HL-60/S4 treated with phorbol 12-myristate 13-acetate at 8.2 ng/mL for 4 days and 3 days (cell line): ENCODE measurements around the gene NKX6-2.

ENCODE experiments used
- in situ Hi-C: fragments of 300-500 bp; cut with MboI; formaldehyde crosslinking; loops from 2 replicates; pipeline ENCODE4 v1.15.0; 2022; ENCODE audit warnings: low sequenced_read_pairs

The NKX6-2 gene

GRCh38 chr10:132762267-132762666, 23.7 kb downstream of the NKX6-2 start:
- in situ Hi-C loops, result no loop called here

DNA sequence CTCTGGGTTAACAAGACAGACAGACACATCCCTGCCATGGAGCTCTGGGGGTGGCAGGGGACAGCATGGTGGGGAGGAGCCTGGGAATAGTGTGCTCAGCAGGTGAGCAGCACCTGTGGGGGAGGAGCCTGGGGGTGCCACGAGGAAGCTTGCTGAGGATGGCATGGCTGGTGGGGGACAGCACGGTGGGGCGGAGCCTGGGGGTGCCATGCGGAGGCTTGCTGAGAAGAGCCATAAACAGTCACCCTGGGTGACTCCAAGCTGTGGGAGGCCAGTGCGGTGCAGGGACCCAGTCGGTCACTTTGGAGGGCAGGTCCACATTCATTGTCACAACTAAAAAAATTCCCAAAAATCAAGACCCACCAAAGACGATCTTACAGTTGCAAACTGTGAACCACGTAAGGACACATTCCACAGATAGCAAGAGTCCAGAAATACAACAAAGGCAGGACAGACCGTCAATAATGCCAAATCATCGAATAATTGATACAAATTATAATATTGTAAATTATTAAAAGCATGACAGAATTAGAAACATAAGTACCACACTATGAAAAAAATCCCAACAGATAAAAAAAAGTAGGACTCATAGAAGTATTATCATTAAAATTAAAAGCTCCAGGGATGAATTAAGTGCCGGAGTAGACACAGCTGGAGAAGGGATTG, 24.4 kb downstream of the NKX6-2 start:
- in situ Hi-C loops, result no loop called here

GRCh38 chr10:132758865-132759264, 27.1 kb downstream of the NKX6-2 start:
- in situ Hi-C loops, result no loop called here

- in situ Hi-C loops, result no loop called here
These were observed 28.8 kb downstream of the NKX6-2 start for GRCh38 chr10:132757171-132757570.

DNA sequence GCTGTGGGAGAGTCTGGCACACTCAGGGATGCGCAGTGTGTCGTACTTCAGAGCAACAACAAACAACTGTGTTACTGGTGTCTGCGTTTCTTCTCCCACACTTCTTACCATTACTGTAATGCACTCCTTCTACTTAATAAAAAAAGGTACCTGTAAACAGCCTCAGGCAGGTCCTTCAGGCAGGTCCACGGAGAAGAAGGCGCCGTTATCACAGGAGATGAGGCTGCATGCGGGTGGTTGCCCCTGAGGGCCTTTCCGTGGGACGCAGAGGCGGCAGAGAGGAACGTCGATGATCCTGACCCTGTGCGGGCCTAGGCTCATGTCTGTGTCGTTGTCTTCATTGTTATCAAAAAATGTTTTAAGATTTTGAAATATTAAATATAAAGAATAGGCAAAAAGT, 29.4 kb downstream of the NKX6-2 start:
- in situ Hi-C loops, result no loop called here

GRCh38 chr10:132755166-132755711, 30.7 kb downstream of the NKX6-2 start:
- in situ Hi-C loops, result no loop called here

DNA sequence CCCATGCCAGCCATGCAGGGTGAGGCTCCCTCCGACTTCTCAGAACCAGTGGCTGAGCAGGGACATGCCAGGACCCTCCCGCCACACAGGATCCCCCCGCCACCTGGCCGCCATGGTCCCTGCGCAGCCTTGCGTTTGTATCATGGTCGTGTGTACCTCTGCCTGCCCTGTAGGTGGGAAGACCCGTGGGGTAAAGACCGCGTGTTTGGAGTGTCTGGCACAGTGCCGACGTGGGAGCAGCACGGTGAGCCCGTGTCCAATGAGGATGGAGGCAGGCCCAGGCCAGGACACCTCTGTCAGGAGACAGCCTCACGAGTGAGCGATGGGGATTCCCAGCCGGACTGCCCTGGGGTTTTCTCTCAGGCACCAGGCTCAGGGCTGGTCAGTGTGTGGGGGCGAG, 31.9 kb downstream of the NKX6-2 start:
- in situ Hi-C loops, result no loop called here

- in situ Hi-C loops, result no loop called here
These were observed 32.4 kb downstream of the NKX6-2 start for GRCh38 chr10:132753596-132753995.

DNA sequence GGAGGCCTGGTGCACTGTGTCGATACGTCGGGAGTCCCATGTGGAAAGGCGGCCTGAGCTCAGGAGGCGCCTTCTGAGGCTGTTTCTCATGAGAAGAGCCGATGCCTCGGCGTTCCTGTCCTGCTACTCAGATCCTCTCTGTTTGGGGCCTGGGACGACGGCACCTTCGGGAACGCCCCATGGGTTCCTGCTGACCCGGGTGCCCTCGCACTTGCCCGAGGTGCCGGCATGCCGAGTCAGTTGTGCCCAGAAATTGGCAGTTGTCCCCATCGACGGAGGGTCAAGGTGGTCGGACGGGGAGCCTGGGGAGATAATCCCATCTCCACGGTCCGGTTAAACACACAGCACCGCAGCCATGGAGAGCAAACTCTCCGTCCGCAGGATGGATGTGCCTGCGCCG, 33.0 kb downstream of the NKX6-2 start:
- in situ Hi-C loops, result no loop called here

DNA sequence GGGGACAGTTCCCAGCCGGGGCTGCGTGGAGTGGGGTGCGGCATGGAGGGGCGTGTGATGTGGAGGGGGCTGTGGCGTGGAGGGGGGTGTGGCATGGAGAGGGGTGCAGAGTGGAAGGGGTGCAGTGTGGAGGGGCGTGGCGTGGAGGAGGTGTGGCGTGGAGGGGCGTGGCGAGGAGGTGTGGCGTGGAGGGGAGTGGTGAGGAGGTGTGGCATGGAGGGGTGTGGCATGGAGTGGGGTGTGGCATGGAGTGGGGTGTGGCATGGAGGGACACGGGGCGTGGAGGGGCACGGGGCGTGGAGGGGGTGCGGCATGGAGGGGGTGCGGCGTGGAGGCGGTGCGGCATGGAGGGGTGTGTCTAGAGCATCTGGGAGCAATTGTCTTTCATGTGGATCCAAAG, 33.6 kb downstream of the NKX6-2 start:
- in situ Hi-C loops, result no loop called here

DNA sequence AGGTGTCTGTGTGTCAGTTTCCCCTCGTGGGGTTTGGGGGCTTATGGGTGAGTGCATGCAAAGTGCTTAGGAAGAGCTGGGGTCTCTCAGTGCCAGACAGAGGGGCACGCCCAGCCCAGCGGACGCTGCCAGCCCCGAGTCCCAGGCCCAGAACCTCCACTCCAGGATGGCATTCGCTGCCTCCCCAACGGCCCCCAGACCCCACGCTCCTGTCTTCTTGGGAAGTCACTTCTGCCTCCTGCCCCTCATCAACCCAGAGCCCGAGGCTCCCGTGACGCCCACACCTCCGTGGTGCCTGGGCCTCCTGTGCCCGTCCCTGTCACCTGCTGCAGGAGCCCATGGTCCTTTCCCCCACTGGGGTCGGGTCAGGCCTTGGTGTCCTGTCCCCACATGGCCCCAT, 35.0 kb downstream of the NKX6-2 start:
- in situ Hi-C loops, result no loop called here

DNA sequence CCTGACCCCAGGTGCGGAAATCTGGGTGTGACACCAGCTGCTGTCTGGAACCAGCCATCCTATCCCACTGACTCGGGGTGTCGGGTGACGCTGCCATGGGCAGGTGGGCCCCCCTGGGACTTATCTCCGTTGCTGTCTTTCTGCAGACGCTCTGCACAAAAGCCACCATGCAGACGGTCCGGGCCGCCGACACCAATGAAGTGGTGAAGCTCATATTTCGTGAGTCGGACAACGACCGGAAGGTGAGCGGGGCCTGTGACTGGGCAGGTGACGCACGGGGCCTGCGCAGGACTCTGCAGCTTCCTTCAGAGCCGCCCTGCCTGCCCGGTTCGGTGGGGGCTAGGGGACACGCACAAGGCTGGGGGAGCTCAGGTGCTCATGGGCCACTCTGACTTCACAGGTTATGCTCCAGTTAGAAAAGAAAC, 36.6 kb downstream of the NKX6-2 start:
- in situ Hi-C loops, result no loop called here

DNA sequence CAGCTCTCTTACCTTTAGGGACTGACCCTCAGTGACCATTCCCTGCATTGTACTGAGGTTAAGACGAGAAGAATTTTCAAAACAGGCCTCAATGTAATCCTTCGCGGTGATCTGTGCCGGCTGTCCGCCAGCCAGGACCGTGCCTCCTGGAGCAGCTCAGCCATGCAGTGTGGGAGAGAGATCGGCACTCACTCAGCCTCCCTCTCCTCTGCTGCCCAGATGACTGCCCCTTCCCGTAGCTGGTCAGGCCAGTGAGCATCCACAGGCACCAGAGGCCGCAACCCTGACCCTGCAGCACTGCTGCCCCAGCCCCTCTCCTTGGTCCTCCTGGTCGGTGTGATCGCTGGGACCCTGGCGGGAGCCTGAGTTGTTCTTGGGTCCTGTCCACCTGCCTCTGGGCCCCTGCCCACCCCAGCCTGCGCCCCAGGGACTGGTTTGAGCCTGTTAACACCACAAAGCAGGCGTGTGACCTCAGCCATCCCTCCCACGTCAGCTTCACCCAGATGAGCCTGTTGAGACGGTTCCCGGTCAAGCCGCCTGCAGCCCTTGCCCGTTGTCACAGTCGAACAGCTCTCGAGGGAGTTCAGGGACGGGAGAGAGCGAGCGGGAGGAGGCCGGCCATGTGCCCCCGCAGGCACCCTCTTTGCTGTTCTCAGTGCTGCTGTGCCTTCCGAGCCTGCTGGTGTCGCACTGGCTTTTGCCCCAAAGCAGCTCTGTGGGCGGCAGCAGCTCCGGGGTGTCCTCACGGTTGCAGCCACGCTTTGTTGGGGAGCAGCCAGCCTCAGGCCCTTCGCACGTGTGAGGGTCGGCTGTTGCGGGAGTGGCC, 37.2 kb downstream of the NKX6-2 start:
- in situ Hi-C loops, result no loop called here

- in situ Hi-C loops, result no loop called here
These were observed 37.8 kb downstream of the NKX6-2 start for GRCh38 chr10:132748135-132748534.

DNA sequence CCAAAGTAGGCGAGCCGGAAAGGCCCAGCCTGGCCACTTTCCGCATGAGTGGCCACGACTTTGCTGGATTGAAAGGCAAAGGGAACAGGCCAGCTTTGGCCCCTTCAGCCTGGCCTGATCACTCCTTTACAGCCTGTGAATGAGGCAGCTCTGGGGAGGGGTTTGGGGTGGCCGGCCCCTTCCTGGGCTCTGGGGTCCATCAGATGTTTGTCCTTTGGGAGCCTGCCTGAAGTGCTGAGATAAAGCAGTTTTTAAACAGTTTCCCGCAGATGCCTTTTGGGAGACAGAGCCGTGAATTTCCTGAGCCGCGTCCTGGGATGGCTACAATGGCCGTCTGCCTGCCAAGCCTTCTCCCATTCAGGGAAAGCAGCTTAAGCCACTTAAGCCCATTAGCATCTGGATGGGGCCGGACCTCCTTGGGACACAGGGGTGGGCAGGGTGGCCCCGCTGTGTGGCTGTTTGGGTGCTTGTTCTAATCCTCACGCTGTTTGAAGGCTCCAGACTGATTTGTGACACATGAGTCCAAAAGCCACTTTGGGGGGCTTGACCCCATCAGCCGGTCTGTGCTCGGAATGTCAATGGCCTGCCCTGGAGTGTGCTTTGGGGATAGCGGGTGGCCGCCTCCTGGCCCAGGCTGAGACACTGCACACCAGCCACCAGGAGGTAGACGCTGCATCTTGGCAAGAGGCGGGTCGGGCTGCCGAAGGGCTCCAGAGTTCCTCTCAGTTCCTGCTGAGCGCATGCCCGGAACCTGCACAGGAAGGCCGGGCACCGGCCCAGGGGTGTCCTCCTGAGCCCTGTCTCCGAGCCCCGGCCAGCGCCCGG, 38.9 kb downstream of the NKX6-2 start:
- in situ Hi-C loops, result no loop called here

DNA sequence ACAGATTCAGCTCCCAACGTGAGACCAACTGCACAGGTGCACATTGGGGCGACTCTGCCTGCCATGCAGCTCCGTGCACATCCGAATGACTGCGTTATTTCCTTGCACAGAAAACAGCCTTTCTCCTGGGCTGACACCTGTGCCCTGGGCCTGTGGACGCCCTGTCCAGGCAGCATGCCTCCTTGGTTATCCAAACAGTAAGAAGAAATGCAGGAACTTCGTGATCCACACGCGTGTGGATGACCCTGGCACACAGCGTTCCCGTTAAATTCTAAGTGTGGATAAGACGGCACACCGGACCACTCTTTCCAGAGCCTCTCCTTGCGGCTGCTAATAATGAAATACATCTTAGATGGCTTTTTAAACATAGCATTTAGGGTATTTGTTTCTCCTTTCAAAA, 39.6 kb downstream of the NKX6-2 start:
- in situ Hi-C loops, result no loop called here

- in situ Hi-C loops, result no loop called here
These were observed 40.0 kb downstream of the NKX6-2 start for GRCh38 chr10:132745971-132746370.

- in situ Hi-C loops, result no loop called here
These were observed 40.4 kb downstream of the NKX6-2 start for GRCh38 chr10:132745511-132745910.

- in situ Hi-C loops, result no loop called here
These were observed 41.1 kb downstream of the NKX6-2 start for GRCh38 chr10:132744839-132745238.

- in situ Hi-C loops, result no loop called here
These were observed 41.9 kb downstream of the NKX6-2 start for GRCh38 chr10:132743925-132744490.
